Neural crest cell (in vitro differentiated cells): ENCODE data around the gene AOC2. TPM values are rescaled to one million over a fixed set of nuclear protein-coding genes. Genes with fewer than 3 reads are reported as not detected.
"Not testable (repeated sequence)": the region's sequence is repeated elsewhere in the genome, so short reads cannot be mapped to it uniquely, and the experiment has no call there.

ENCODE experiments used
- DNase-seq: peaks from one replicate; pipeline ENCODE4 v3.0.0; 2021; ENCODE audit warnings: low read depth, mixed read lengths, low spot score
- H3K27ac Mint-ChIP-seq: one replicate; pipeline ENCODE4 v1.8.0; 2021; ENCODE audit warnings: mild to moderate bottlenecking, mixed read lengths; ENCODE audit not compliant: unreplicated experiment
- H3K27me3 Mint-ChIP-seq: 2 replicates; pipeline ENCODE4 v1.8.0; 2021; ENCODE audit warnings: low read depth, mild to moderate bottlenecking, mixed read lengths
- H3K36me3 Mint-ChIP-seq: 2 replicates; pipeline ENCODE4 v1.8.0; 2021; ENCODE audit warnings: low read depth, mild to moderate bottlenecking, mixed read lengths
- H3K4me1 Mint-ChIP-seq: 2 replicates; pipeline ENCODE4 v1.8.0; 2021; ENCODE audit warnings: mixed read lengths
- H3K4me3 Mint-ChIP-seq: one replicate; pipeline ENCODE4 v1.8.0; 2021; ENCODE audit warnings: mild to moderate bottlenecking, mixed read lengths
- H3K9me3 Mint-ChIP-seq: 2 replicates; pipeline ENCODE4 v1.8.0; 2021; ENCODE audit warnings: mixed read lengths
- total RNA-seq: library from RNA; stranded (reverse); gene quantifications from 2 replicates; pipeline ENCODE4 v1.2.1, GENCODE V29; 2021
- TF ChIP-seq, protein P1 (sequence below): fragments of 200-600 bp; sonication (generic); conservative IDR thresholded peaks from 2 replicates; pipeline ENCODE4 v1.5.0; 2021; ENCODE audit warnings: antibody characterized with exemption, mild to moderate bottlenecking

Gene AOC2
- total RNA-seq, 1 donor from 2014 or later: 3.0 TPM

DNA sequence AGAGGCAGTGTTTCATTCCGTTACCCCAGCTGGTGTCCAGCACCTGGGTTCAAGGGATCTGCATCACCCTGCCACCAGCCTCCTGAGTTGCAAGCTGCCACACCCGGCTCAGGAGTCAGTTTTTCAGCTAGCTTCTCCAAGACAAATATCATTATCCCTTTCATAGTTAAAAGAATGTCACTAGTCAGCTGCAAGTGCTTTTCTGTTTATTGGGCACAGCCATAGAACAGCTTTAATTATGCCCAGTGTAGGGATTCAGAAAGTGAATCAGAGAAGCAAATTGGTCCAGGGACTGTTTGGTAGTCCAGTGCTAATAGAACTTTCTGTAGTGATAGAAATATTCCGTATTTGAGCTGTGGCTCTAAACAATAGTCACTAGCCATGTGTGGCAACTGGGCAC lies 3.7 kb downstream of the AOC2 start:
- Mint-ChIP-seq H3K9me3 (no peaks in the 10 kb centered on the region), H3K4me3 (no peak overlapping the region), H3K27me3 (no peaks in the 10 kb centered on the region), H3K27ac (no peak overlapping the region), H3K4me1 (no peaks in the 10 kb centered on the region), H3K36me3 (no peaks in the 10 kb centered on the region)
- no peak for DNase-seq
- TF ChIP-seq, protein P1, sequence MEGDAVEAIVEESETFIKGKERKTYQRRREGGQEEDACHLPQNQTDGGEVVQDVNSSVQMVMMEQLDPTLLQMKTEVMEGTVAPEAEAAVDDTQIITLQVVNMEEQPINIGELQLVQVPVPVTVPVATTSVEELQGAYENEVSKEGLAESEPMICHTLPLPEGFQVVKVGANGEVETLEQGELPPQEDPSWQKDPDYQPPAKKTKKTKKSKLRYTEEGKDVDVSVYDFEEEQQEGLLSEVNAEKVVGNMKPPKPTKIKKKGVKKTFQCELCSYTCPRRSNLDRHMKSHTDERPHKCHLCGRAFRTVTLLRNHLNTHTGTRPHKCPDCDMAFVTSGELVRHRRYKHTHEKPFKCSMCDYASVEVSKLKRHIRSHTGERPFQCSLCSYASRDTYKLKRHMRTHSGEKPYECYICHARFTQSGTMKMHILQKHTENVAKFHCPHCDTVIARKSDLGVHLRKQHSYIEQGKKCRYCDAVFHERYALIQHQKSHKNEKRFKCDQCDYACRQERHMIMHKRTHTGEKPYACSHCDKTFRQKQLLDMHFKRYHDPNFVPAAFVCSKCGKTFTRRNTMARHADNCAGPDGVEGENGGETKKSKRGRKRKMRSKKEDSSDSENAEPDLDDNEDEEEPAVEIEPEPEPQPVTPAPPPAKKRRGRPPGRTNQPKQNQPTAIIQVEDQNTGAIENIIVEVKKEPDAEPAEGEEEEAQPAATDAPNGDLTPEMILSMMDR: no peak

DNA sequence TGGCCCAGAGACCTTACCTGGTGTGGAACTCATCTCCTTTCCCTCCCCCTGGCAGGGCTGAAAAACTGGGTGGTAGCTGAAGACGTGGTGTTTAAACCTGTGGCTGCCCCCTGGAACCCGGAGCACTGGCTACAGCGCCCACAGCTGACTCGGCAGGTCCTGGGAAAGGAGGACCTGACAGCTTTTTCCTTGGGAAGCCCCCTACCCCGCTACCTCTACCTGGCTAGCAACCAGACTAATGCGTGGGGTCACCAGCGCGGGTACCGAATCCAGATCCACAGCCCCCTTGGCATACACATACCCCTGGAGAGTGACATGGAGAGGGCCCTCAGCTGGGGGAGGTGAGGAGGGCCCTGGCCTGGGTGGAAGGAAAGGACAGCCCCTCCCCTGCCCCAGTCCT lies 4.7 kb downstream of the AOC2 start:
- Mint-ChIP-seq H3K9me3 (no peaks in the 10 kb centered on the region), H3K36me3 (no peaks in the 10 kb centered on the region), H3K27ac (no peak overlapping the region), H3K4me1 (no peaks in the 10 kb centered on the region), H3K27me3 (no peaks in the 10 kb centered on the region), H3K4me3 (no peak overlapping the region)
- TF ChIP-seq, protein P1: no peak
- no peak for DNase-seq

DNA sequence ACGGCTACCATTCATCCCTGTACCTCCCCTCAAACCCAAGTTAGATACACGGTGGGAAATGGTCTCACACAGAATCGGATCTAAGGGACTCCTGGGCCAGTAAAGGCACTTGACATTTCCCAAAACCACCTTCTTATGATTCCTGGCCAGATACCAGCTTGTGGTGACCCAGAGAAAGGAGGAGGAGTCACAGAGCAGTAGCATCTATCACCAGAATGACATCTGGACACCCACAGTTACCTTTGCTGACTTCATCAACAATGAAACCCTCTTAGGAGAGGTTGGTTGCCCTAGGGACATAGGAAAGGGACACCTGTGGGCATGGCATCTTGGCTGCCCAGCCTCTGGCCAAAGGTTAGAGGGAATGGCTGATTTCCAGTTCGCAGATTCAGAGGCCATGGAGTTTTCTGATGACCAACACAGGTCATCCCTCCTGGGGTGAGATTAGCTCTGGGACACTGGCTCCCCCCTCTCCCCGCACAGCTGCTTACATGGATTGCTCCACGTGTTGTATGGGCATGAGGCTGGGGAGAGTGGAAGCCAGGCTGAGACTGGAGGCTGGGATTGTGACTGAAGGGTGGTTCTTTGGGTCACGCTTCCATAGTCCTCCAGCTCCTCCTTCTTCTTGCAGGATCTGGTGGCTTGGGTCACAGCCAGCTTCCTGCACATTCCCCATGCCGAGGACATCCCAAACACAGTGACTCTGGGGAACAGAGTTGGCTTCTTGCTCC lies 5.2 kb downstream of the AOC2 start:
- Mint-ChIP-seq H3K36me3 (no peaks in the 10 kb centered on the region), H3K4me3 (no peak overlapping the region), H3K9me3 (no peaks in the 10 kb centered on the region), H3K27me3 (no peaks in the 10 kb centered on the region), H3K27ac (peak overlapping the region; percentile 81), H3K4me1 (no peaks in the 10 kb centered on the region)
- TF ChIP-seq, protein P1: no peak
- DNase-seq: no peak

DNA sequence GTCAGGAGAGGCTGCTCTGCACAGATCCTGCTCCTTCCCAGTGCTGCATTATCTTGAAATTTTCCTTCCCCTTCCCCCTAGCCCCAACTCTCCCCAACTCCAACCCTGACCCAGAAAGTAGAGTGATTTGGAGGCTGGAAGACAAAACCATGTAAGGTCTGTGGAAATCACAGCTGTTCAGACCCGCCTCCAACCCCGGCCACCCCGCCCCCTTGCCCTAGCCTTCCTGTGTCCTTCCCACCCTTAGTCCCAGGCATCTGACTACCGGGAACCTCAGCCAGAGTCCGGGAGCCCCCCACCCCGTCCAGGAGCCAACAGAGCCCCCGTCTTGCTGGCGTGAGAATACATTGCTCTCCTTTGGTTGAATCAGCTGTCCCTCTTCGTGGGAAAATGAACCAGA lies 6.6 kb downstream of the AOC2 start, which contains the start of gene AOC3:
Gene AOC3, plus strand, starts transcription at position 246 of the 400 bp plus-strand sequence. Its CDS starts 145 bp downstream, at position 391.
- Mint-ChIP-seq H3K4me1 (peaks cover 8% of the 10 kb centered on the region), H3K9me3 (no peaks in the 10 kb centered on the region), H3K27me3 (no peaks in the 10 kb centered on the region), H3K4me3 (no peak within 1 kb of the TSS), H3K36me3 (no peaks in the 10 kb centered on the region), H3K27ac (no peak within 1 kb of the TSS)
- TF ChIP-seq, protein P1: no peak
- no peak for DNase-seq

DNA sequence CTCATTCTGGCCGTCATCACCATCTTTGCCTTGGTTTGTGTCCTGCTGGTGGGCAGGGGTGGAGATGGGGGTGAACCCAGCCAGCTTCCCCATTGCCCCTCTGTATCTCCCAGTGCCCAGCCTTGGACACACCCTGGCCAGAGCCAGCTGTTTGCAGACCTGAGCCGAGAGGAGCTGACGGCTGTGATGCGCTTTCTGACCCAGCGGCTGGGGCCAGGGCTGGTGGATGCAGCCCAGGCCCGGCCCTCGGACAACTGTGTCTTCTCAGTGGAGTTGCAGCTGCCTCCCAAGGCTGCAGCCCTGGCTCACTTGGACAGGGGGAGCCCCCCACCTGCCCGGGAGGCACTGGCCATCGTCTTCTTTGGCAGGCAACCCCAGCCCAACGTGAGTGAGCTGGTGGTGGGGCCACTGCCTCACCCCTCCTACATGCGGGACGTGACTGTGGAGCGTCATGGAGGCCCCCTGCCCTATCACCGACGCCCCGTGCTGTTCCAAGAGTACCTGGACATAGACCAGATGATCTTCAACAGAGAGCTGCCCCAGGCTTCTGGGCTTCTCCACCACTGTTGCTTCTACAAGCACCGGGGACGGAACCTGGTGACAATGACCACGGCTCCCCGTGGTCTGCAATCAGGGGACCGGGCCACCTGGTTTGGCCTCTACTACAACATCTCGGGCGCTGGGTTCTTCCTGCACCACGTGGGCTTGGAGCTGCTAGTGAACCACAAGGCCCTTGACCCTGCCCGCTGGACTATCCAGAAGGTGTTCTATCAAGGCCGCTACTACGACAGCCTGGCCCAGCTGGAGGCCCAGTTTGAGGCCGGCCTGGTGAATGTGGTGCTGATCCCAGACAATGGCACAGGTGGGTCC lies 7.2 kb downstream of the AOC2 start:
- not testable (repeated sequence) for H3K27ac Mint-ChIP-seq, H3K36me3 Mint-ChIP-seq, DNase-seq, H3K4me1 Mint-ChIP-seq, H3K4me3 Mint-ChIP-seq, H3K27me3 Mint-ChIP-seq, H3K9me3 Mint-ChIP-seq

DNA sequence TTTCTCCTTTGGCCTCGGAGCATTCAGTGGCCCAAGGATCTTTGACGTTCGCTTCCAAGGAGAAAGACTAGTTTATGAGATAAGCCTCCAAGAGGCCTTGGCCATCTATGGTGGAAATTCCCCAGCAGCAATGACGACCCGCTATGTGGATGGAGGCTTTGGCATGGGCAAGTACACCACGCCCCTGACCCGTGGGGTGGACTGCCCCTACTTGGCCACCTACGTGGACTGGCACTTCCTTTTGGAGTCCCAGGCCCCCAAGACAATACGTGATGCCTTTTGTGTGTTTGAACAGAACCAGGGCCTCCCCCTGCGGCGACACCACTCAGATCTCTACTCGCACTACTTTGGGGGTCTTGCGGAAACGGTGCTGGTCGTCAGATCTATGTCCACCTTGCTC lies 8.0 kb downstream of the AOC2 start:
- Mint-ChIP-seq H3K9me3 (no peaks in the 10 kb centered on the region), H3K4me1 (peaks cover 8% of the 10 kb centered on the region), H3K27ac (no peak overlapping the region), H3K27me3 (no peaks in the 10 kb centered on the region), H3K36me3 (no peaks in the 10 kb centered on the region), H3K4me3 (no peak overlapping the region)
- TF ChIP-seq, protein P1: no peak
- no peak for DNase-seq
